Calu3 (cell line): Measurements from ENCODE around the gene DDX52. TPM values are rescaled to one million over a fixed set of nuclear protein-coding genes. Genes with fewer than 3 reads are reported as not detected.

Source experiments
- BruUV-seq: library from RNA; stranded (reverse); fragments of 400-500 nt; replicated peaks from 2 replicates; lab custom pipeline; 2021; lab: Mats Ljungman, UMichigan
- CTCF ChIA-PET: fragments of 300-600 bp; sonication (Branson Sonifier 250); formaldehyde crosslinking; loops from one replicate; lab custom pipeline; 2022; ENCODE audit warnings: antibody characterized with exemption; lab: Charles Lee
- DNase-seq: peaks from one replicate; pipeline ENCODE4 v3.0.0; 2022
- H3K27ac Mint-ChIP-seq: one replicate; pipeline ENCODE4 v1.8.0; 2022; ENCODE audit warnings: mixed read lengths; ENCODE audit not compliant: unreplicated experiment
- H3K27me3 Mint-ChIP-seq: one replicate; pipeline ENCODE4 v1.8.0; 2022; ENCODE audit warnings: mixed read lengths; ENCODE audit not compliant: unreplicated experiment
- H3K36me3 Mint-ChIP-seq: one replicate; pipeline ENCODE4 v1.8.0; 2022; ENCODE audit warnings: mild to moderate bottlenecking, moderate library complexity, mixed read lengths; ENCODE audit not compliant: insufficient read depth, unreplicated experiment
- H3K4me1 Mint-ChIP-seq: one replicate; pipeline ENCODE4 v1.8.0; 2022; ENCODE audit warnings: mild to moderate bottlenecking, low read depth, mixed read lengths; ENCODE audit not compliant: unreplicated experiment
- H3K4me3 Mint-ChIP-seq: one replicate; pipeline ENCODE4 v1.8.0; 2022; ENCODE audit warnings: mild to moderate bottlenecking, low read depth, moderate library complexity, mixed read lengths; ENCODE audit not compliant: unreplicated experiment
- H3K9me3 Mint-ChIP-seq: one replicate; pipeline ENCODE4 v1.8.0; 2022; ENCODE audit warnings: low read depth, mixed read lengths; ENCODE audit not compliant: unreplicated experiment
- CTCF ChIP-seq: fragments of 200-600 bp; IDR thresholded peaks from one replicate; pipeline ENCODE4 v1.8.0; 2022; ENCODE audit warnings: antibody characterized with exemption; ENCODE audit not compliant: unreplicated experiment
- intact Hi-C: fragments of 100-400 bp; cut with micrococcal nuclease; formaldehyde crosslinking; loops from one replicate; pipeline ENCODE4 v1.10.0; 2022; ENCODE audit not compliant: unreplicated experiment
- total RNA-seq: library from RNA; stranded (reverse); gene quantifications from 2 replicates; pipeline ENCODE4 v1.2.3, GENCODE V29; 2022

DDX52 gene
- total RNA-seq, 1 experiment from 2014 or later, result 137 TPM

DNA sequence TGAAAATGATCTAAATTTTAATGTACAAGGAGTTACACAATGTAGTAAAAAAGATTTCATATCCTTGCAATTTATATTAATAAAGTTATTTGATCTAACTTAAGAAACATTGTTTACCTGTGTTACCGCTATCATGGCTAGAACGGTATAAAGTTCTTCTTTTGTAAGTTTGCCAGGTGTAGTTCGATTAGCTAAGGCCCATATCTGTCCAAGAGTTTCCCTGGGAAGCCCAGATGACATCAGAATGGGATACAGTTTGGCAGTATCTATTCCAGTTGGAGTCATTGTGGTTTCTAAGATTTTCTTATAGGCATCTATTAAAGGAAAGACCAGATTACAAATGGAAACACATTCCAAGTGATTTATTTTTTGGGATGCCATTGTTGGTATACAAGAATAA, 71.6 kb downstream of the DDX52 start:
- CTCF ChIA-PET, result no interaction called here
- H3K36me3 Mint-ChIP-seq, result peaks cover 71% of the 10 kb centered on the region
- no peak for DNase-seq

GRCh38 chr17:37570527-37571093, 72.6 kb downstream of the DDX52 start:
- intact Hi-C loops, result loop anchor here (1.0 kb wide), 1 partner anchor 43 kb away; no protein-coding TSS in a partner anchor
- H3K36me3 Mint-ChIP-seq, result peaks cover 72% of the 10 kb centered on the region
- no peak overlapping the region for H3K4me3 Mint-ChIP-seq
- H3K4me1 Mint-ChIP-seq, result no peaks in the 10 kb centered on the region
- BruUV-seq, result no TSS peak
- DNase-seq, result peak; percentile 92
- no peak overlapping the region for H3K27ac Mint-ChIP-seq
- CTCF ChIA-PET, result interaction anchor here (0.7 to 2.4 kb wide), 16 partner anchors 9 to 1894 kb away, joined by 3 to 24 read pairs (median 4); partner anchors contain the start of gene SYNRG
- H3K9me3 Mint-ChIP-seq, result peaks cover 6% of the 10 kb centered on the region
- no peaks in the 10 kb centered on the region for H3K27me3 Mint-ChIP-seq
- TF ChIP-seq CTCF, result peak; percentile 88

More for the DNA sequence above, 71.6 kb downstream of the DDX52 start:
- H3K9me3 Mint-ChIP-seq, result peaks cover 6% of the 10 kb centered on the region
- H3K4me1 Mint-ChIP-seq, result no peaks in the 10 kb centered on the region
- H3K4me3 Mint-ChIP-seq, result no peak overlapping the region
- no peak for TF ChIP-seq CTCF
- H3K27ac Mint-ChIP-seq, result no peak overlapping the region
- H3K27me3 Mint-ChIP-seq, result no peaks in the 10 kb centered on the region
- intact Hi-C loops, result no loop called here
- no TSS peak for BruUV-seq

GRCh38 chr17:37568350-37569053, 74.7 kb downstream of the DDX52 start:
- no peak overlapping the region for H3K27ac Mint-ChIP-seq
- H3K27me3 Mint-ChIP-seq, result no peaks in the 10 kb centered on the region
- no peak overlapping the region for H3K4me3 Mint-ChIP-seq
- peaks cover 69% of the 10 kb centered on the region for H3K36me3 Mint-ChIP-seq
- no peaks in the 10 kb centered on the region for H3K4me1 Mint-ChIP-seq
- no peak for TF ChIP-seq CTCF
- no peak for DNase-seq
- BruUV-seq, result no TSS peak
- no peaks in the 10 kb centered on the region for H3K9me3 Mint-ChIP-seq
- CTCF ChIA-PET, result interaction anchor here (1.0 to 2.4 kb wide), 7 partner anchors 10 to 248 kb away, joined by 3 to 24 read pairs (median 5); partner anchors contain the start of gene SYNRG
- intact Hi-C loops, result no loop called here

GRCh38 chr17:37567538-37567937, 75.7 kb downstream of the DDX52 start:
- CTCF ChIA-PET, result no interaction called here
- no TSS peak for BruUV-seq
- no peak overlapping the region for H3K4me3 Mint-ChIP-seq
- TF ChIP-seq CTCF, result no peak
- intact Hi-C loops, result no loop called here
- no peak overlapping the region for H3K27ac Mint-ChIP-seq
- H3K4me1 Mint-ChIP-seq, result no peaks in the 10 kb centered on the region
- H3K36me3 Mint-ChIP-seq, result peaks cover 59% of the 10 kb centered on the region
- no peaks in the 10 kb centered on the region for H3K9me3 Mint-ChIP-seq
- DNase-seq, result no peak
- H3K27me3 Mint-ChIP-seq, result no peaks in the 10 kb centered on the region
